Measurements from ENCODE around the gene DYNC1I1.

The DYNC1I1 gene

GRCh38 chr7:95772298-95772770 lies at the start of gene DYNC1I1:
Gene DYNC1I1 (plus strand): TSS chr7:95772554. CDS start chr7:95804730, 32,176 bp downstream.
- DNase-seq = peak; percentile 92

GRCh38 chr7:95723583-95724180 lies 48.7 kb upstream of the DYNC1I1 start:
- DNase-seq = peak; percentile 83

GRCh38 chr7:95725205-95725604 lies 47.1 kb upstream of the DYNC1I1 start:
- DNase-seq = peak; percentile 63

- DNase-seq = no peak
Measured at GRCh38 chr7:95730493-95731280, 41.7 kb upstream of the DYNC1I1 start.

GRCh38 chr7:95736635-95737034 lies 35.7 kb upstream of the DYNC1I1 start:
- DNase-seq = no peak

GRCh38 chr7:95737828-95738505 lies 34.4 kb upstream of the DYNC1I1 start:
- peak; percentile 53 for DNase-seq

- no peak for DNase-seq
Measured at GRCh38 chr7:95749044-95749443, 23.3 kb upstream of the DYNC1I1 start.

- DNase-seq = no peak
Measured at GRCh38 chr7:95749515-95749914, 22.8 kb upstream of the DYNC1I1 start.

- DNase-seq = no peak
Measured at GRCh38 chr7:95753440-95753839, 18.9 kb upstream of the DYNC1I1 start.

- DNase-seq = no peak
Measured at GRCh38 chr7:95755277-95755934, 16.9 kb upstream of the DYNC1I1 start.

GRCh38 chr7:95758187-95758586 lies 14.2 kb upstream of the DYNC1I1 start:
- DNase-seq = peak; percentile 86

- DNase-seq = no peak
Measured at GRCh38 chr7:95766086-95766485, 6.3 kb upstream of the DYNC1I1 start.

GRCh38 chr7:95766657-95767056 lies 5.7 kb upstream of the DYNC1I1 start:
- DNase-seq = no peak

- peak; percentile 60 for DNase-seq
Measured at GRCh38 chr7:95772771-95773581, 622 bp downstream of the DYNC1I1 start.

GRCh38 chr7:95776561-95777185 lies 4.3 kb downstream of the DYNC1I1 start:
- no peak for DNase-seq

GRCh38 chr7:95777269-95777668 lies 4.9 kb downstream of the DYNC1I1 start:
- DNase-seq = no peak

GRCh38 chr7:95780665-95781064 lies 8.3 kb downstream of the DYNC1I1 start:
- DNase-seq = no peak

GRCh38 chr7:95781961-95782586 lies 9.7 kb downstream of the DYNC1I1 start:
- no peak for DNase-seq

- no peak for DNase-seq
Measured at GRCh38 chr7:95784796-95785195, 12.4 kb downstream of the DYNC1I1 start.

GRCh38 chr7:95788258-95788657 lies 15.9 kb downstream of the DYNC1I1 start:
- DNase-seq = no peak

GRCh38 chr7:95788884-95789283 lies 16.5 kb downstream of the DYNC1I1 start:
- no peak for DNase-seq

Measured in NCI-H146 (cell line).